ENCODE data around the gene NINJ1. TPM values are rescaled to one million over a fixed set of nuclear protein-coding genes. Genes with fewer than 3 reads are reported as not detected.
A peak's percentile ranks its signal among the peaks of the same experiment; 100 is the strongest.

NINJ1 gene
- total and polyA plus RNA-seq, 3 donors from 2014 or later = 99.3 to 152 (median 148) TPM

DNA sequence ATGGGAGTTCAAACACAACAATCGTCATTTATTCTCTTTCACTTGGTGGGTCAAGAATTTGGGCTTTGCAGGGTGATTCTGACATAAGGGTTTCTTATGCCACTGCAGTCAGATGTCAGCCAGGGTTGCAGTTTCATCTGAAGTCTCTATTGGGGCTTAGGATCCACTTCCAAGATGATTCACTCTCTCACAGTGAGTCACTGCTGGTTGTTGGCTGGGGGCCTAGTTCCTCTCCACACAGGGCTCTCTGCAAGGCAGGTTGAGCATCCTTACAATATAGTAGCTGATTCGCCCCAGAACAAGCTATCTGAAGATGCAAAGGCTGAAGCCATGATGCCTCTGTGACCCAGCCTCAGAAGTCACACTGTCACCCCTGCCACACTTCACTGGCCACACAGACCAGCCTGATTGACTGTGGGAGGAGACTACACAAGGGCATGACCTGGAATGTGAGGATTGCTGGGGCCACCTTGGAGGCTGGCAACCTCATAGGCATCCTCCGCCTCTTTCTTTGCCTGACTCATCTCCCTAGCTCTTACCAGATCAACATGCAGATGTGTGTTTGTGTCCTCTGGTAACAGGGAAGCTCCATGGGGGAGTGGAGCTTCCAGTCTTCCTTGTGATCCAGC is 42.5 kb downstream of the NINJ1 start:
- peak; percentile 34 for DNase-seq
- intact Hi-C loops (cut with DNase I; ENCODE audit: low total_unique reads) = no loop called here

DNA sequence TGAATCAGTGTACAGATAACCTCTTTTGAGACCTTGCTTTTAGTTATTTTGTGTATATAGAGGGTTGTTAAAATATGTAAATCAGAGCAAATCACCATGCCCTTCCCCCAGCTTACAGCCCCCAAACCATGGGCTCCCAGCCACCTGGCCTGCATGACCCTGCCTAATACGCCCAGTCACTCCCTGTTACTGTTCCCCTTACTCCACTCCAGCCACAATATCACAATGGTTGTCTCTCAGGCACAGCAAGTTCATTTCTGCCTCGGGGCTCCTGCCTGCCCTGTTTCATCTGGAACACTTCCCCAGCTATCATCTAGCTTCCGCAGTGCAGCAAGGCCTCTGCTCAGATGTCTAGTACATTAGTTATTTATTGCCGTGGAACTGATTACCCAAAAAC is 43.0 kb downstream of the NINJ1 start:
- no peak overlapping the region for H3K27ac ChIP-seq
- TF ChIP-seq, protein P1, sequence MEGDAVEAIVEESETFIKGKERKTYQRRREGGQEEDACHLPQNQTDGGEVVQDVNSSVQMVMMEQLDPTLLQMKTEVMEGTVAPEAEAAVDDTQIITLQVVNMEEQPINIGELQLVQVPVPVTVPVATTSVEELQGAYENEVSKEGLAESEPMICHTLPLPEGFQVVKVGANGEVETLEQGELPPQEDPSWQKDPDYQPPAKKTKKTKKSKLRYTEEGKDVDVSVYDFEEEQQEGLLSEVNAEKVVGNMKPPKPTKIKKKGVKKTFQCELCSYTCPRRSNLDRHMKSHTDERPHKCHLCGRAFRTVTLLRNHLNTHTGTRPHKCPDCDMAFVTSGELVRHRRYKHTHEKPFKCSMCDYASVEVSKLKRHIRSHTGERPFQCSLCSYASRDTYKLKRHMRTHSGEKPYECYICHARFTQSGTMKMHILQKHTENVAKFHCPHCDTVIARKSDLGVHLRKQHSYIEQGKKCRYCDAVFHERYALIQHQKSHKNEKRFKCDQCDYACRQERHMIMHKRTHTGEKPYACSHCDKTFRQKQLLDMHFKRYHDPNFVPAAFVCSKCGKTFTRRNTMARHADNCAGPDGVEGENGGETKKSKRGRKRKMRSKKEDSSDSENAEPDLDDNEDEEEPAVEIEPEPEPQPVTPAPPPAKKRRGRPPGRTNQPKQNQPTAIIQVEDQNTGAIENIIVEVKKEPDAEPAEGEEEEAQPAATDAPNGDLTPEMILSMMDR (IDR thresholded peaks at IDR 0.05) = no peak
- TF ChIP-seq POLR2A (IDR thresholded peaks at IDR 0.05) = no peak
- no peaks in the 10 kb centered on the region for H3K9me3 ChIP-seq
- peaks cover 26% of the 10 kb centered on the region for H3K4me1 ChIP-seq
- DNase-seq = peak; percentile 8
- no peak overlapping the region for H3K4me3 ChIP-seq
- H3K36me3 ChIP-seq (ENCODE audit: low read depth, missing control alignments) = no peaks in the 10 kb centered on the region
- 52 to 72% methylated on average over 4 of the region's 4 CpGs for WGBS, 2 donors
- intact Hi-C loops (cut with DNase I; ENCODE audit: low total_unique reads) = no loop called here
- H3K27me3 ChIP-seq = no peaks in the 10 kb centered on the region

More for the DNA sequence above, 42.5 kb downstream of the NINJ1 start:
- H3K36me3 ChIP-seq (ENCODE audit: low read depth, missing control alignments) = no peaks in the 10 kb centered on the region
- peaks cover 26% of the 10 kb centered on the region for H3K4me1 ChIP-seq
- no peaks in the 10 kb centered on the region for H3K27me3 ChIP-seq
- H3K4me3 ChIP-seq = no peak overlapping the region
- H3K27ac ChIP-seq = no peak overlapping the region
- no peak for TF ChIP-seq POLR2A (IDR thresholded peaks at IDR 0.05)
- TF ChIP-seq, protein P1 (IDR thresholded peaks at IDR 0.05) = no peak
- H3K9me3 ChIP-seq = no peaks in the 10 kb centered on the region
- WGBS, 2 donors = 73 to 79% methylated on average over 3 of the region's 3 CpGs

DNA sequence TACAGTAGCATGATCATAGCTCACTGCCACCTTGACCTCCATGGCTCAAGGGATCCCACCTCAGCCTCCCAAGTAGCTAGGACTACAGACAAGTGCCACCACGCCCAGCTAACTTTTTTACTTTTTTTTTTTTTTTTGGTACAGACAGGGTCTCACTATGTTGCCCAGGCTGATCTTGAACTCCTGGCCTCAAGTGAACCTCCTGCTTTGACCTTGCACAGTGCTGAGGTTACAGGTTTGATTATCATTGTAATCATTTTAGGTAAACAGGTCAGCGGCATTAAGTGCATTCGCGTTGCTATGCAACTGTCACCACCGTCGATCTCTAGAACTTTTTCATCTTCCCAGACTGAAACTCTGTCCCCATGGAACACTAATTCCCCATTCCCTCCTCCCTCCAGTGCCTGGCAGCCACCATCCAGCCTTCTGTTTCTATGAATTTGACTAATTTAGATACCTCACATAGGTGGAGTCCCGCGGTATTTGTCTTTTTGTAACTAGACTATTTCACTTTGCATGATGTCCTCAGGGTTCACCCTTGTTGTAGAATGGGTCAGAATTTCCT is 43.9 kb downstream of the NINJ1 start:
- H3K36me3 ChIP-seq (ENCODE audit: low read depth, missing control alignments) = no peaks in the 10 kb centered on the region
- no peaks in the 10 kb centered on the region for H3K27me3 ChIP-seq
- no peaks in the 10 kb centered on the region for H3K9me3 ChIP-seq
- no peak overlapping the region for H3K4me3 ChIP-seq
- H3K27ac ChIP-seq = no peak overlapping the region
- H3K4me1 ChIP-seq = peaks cover 26% of the 10 kb centered on the region
- WGBS, 2 donors = 90% methylated on average over 8 of the region's 8 CpGs
- intact Hi-C loops (cut with DNase I; ENCODE audit: low total_unique reads) = no loop called here
- peak; percentile 8 for DNase-seq
- no peak for TF ChIP-seq POLR2A (IDR thresholded peaks at IDR 0.05)
- TF ChIP-seq, protein P1 (IDR thresholded peaks at IDR 0.05) = no peak

DNA sequence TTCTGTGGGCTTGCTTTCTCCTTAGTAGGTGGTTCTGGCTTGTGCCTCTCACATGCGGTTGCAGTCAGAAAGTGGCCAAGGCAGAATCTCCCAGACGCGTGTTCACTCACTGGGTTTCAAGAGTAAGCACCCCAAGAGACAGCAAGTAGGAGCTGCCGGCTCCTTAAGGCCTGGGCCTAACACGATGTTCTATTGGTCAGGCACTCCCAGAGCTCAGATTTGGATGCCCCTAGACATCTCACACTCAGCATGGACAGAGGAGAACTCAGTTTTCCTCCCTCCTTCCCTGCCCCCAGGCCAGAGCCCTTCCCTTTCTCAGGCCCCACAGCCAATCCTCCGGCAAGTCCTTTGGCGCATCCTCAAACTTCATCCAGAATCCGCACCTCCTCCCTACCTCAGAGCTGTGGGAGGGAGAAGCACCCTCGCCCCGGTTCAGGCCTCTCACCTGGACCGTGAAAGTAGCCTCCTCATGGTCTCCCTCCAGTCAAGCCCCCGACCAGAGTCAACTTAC is 44.5 kb downstream of the NINJ1 start:
- TF ChIP-seq, protein P1 (IDR thresholded peaks at IDR 0.05) = no peak
- no peak for TF ChIP-seq POLR2A (IDR thresholded peaks at IDR 0.05)
- Histone ChIP-seq H3K27ac (no peak overlapping the region), H3K9me3 (no peaks in the 10 kb centered on the region), H3K36me3 (ENCODE audit: low read depth, missing control alignments) (no peaks in the 10 kb centered on the region), H3K4me3 (no peak overlapping the region), H3K27me3 (no peaks in the 10 kb centered on the region), H3K4me1 (peaks cover 19% of the 10 kb centered on the region)
- peak; percentile 12 for DNase-seq
- intact Hi-C loops (cut with DNase I; ENCODE audit: low total_unique reads) = no loop called here
- 81 to 87% methylated on average over 12 of the region's 12 CpGs for WGBS, 2 donors
